AG09309 (cell line): ENCODE measurements around the gene GIMAP8.
"Not testable (repeated sequence)": the region's sequence is repeated elsewhere in the genome, so short reads cannot be mapped to it uniquely, and the experiment has no call there.

Experiments
- DNase-seq: peaks from one replicate; pipeline ENCODE4 v3.0.0-alpha.2; 2010; ENCODE audit warnings: low read depth
- H3K4me3 ChIP-seq: 2 replicates; pipeline ENCODE4 v1.5.1; 2011; ENCODE audit warnings: mild to moderate bottlenecking, low read depth, low read length, moderate library complexity; ENCODE audit not compliant: control insufficient read depth
- CTCF ChIP-seq: IDR thresholded peaks from 2 replicates; pipeline ENCODE4 v1.5.1; 2011; ENCODE audit warnings: mild to moderate bottlenecking, low read depth, low read length, inconsistent platforms; ENCODE audit not compliant: insufficient read depth, control insufficient read depth; ENCODE audit errors: missing control alignments

The GIMAP8 gene

GRCh38 chr7:150453892-150454291 lies 3.5 kb downstream of the GIMAP8 start:
- no peak overlapping the region for H3K4me3 ChIP-seq
- no peak for DNase-seq
- TF ChIP-seq CTCF: no peak

- not testable (repeated sequence) for DNase-seq
These were observed 6.6 kb downstream of the GIMAP8 start for GRCh38 chr7:150457064-150457463.

GRCh38 chr7:150458235-150458634 lies 7.8 kb downstream of the GIMAP8 start:
- no peak overlapping the region for H3K4me3 ChIP-seq
- no peak for DNase-seq
- TF ChIP-seq CTCF: no peak

More at GRCh38 chr7:150457064-150457463, 6.6 kb downstream of the GIMAP8 start:
- not testable (repeated sequence) for H3K4me3 ChIP-seq

- no peak overlapping the region for H3K4me3 ChIP-seq
- DNase-seq: no peak
- no peak for TF ChIP-seq CTCF
These were observed 8.3 kb downstream of the GIMAP8 start for GRCh38 chr7:150458756-150459155.

- no peak for TF ChIP-seq CTCF
- no peak overlapping the region for H3K4me3 ChIP-seq
- DNase-seq: no peak
These were observed 11.1 kb downstream of the GIMAP8 start for GRCh38 chr7:150461520-150461919.

GRCh38 chr7:150462413-150462812 lies 12.0 kb downstream of the GIMAP8 start:
- no peak overlapping the region for H3K4me3 ChIP-seq
- no peak for TF ChIP-seq CTCF
- DNase-seq: no peak

- H3K4me3 ChIP-seq: no peak overlapping the region
- DNase-seq: no peak
- no peak for TF ChIP-seq CTCF
These were observed 13.0 kb downstream of the GIMAP8 start for GRCh38 chr7:150463461-150463860.
